CD8-positive, alpha-beta memory T cell (primary cell): ENCODE results near the gene SCART1. TPM values are rescaled to one million over a fixed set of nuclear protein-coding genes. Genes with fewer than 3 reads are reported as not detected.
"Not testable (repeated sequence)": the region's sequence is repeated elsewhere in the genome, so short reads cannot be mapped to it uniquely, and the experiment has no call there.

Experiments used
- CTCF ChIA-PET: fragments of 350-600 bp; sonication (Branson Sonifier 250); formaldehyde crosslinking; loops from one replicate; lab custom pipeline; 2021; ENCODE audit warnings: antibody characterized with exemption; lab: Charles Lee
- POLR2A ChIA-PET: fragments of 350-600 bp; sonication (Branson Sonifier 250); formaldehyde crosslinking; loops from one replicate; lab custom pipeline; 2021; ENCODE audit warnings: antibody characterized with exemption; lab: Charles Lee
- DNase-seq, 5 donors: peaks; one replicate each; pipeline versions ENCODE4 v3.0.0 to v3.0.0-alpha.2; 2020 to 2022; ENCODE audit warnings: mixed read lengths in 1 of 5
- H3K27ac ChIP-seq: one replicate; pipeline ENCODE4 v1.7.0; 2013; ENCODE audit warnings: low read depth, mild to moderate bottlenecking, low read length, moderate library complexity
- H3K27me3 ChIP-seq: 2 replicates; pipeline ENCODE4 v1.7.0; 2013; ENCODE audit warnings: low read length, mild to moderate bottlenecking; ENCODE audit not compliant: insufficient read depth, poor library complexity, severe bottlenecking
- H3K36me3 ChIP-seq: 2 replicates; pipeline ENCODE4 v1.7.0; 2013; ENCODE audit warnings: mild to moderate bottlenecking, low read length, moderate library complexity; ENCODE audit not compliant: insufficient read depth
- H3K4me1 ChIP-seq: 2 replicates; pipeline ENCODE4 v1.7.0; 2013; ENCODE audit warnings: mild to moderate bottlenecking, low read length, moderate library complexity; ENCODE audit not compliant: insufficient read depth
- H3K4me3 ChIP-seq: 2 replicates; pipeline ENCODE4 v1.7.0; 2013; ENCODE audit warnings: mild to moderate bottlenecking, low read length
- H3K9me3 ChIP-seq: 2 replicates; pipeline ENCODE4 v1.7.0; 2013; ENCODE audit warnings: mild to moderate bottlenecking, low read length
- H3K27ac Mint-ChIP-seq, 8 donors: one replicate each; pipeline ENCODE4 v1.8.0; 2020 to 2021; ENCODE audit warnings: mixed read lengths in 8 of 8, mild to moderate bottlenecking in 6 of 8, inconsistent platforms in 3 of 8, moderate library complexity in 3 of 8
- H3K27me3 Mint-ChIP-seq, 2 donors: one replicate each; pipeline ENCODE4 v1.8.0; 2020 to 2021; ENCODE audit warnings: mixed read lengths in 2 of 2, mild to moderate bottlenecking in 1 of 2, moderate library complexity in 1 of 2
- H3K36me3 Mint-ChIP-seq, 3 donors: one replicate each; pipeline ENCODE4 v1.8.0; 2020 to 2021; ENCODE audit warnings: mixed read lengths in 3 of 3, inconsistent platforms in 1 of 3, mild to moderate bottlenecking in 1 of 3
- H3K4me1 Mint-ChIP-seq, 3 donors: one replicate each; pipeline ENCODE4 v1.8.0; 2020 to 2021; ENCODE audit warnings: mixed read lengths in 3 of 3, inconsistent platforms in 1 of 3, mild to moderate bottlenecking in 1 of 3
- H3K4me3 Mint-ChIP-seq, 7 donors: one replicate each; pipeline ENCODE4 v1.8.0; 2020 to 2021; ENCODE audit warnings: mixed read lengths in 7 of 7, mild to moderate bottlenecking in 6 of 7, moderate library complexity in 4 of 7, inconsistent platforms in 2 of 7
- H3K9me3 Mint-ChIP-seq, 5 donors: one replicate each; pipeline ENCODE4 v1.8.0; 2020 to 2022; ENCODE audit warnings: mixed read lengths in 5 of 5, mild to moderate bottlenecking in 3 of 5, moderate library complexity in 2 of 5, inconsistent platforms in 1 of 5
- polyA plus RNA-seq: library from polyadenylated mRNA; unstranded; fragments of 300-500 nt; fragmentation: Illumina TruSeq; gene quantifications from one replicate; pipeline ENCODE4 v1.2.3, GENCODE V29; 2021
- total RNA-seq, 2 experiments: library from RNA; stranded (reverse); gene quantifications; one replicate each; pipeline ENCODE4 v1.2.3, GENCODE V29; 2021

The SCART1 gene
- total and polyA plus RNA-seq, 3 experiments from 2014 or later, result 1.4 to 3.2 (median 1.5) TPM

GRCh38 chr10:133466683-133467275, 13.0 kb downstream of the SCART1 start:
- H3K27ac Mint-ChIP-seq, result peak overlapping the region in 3 of 8 donors; percentile 65 to 67 (median 66)
- DNase-seq, result no peak
- no peak overlapping the region for H3K4me3 Mint-ChIP-seq
- H3K36me3 Mint-ChIP-seq, result peaks cover 7 to 21% (median 10%) of the 10 kb centered on the region in 3 donors
- H3K27ac ChIP-seq, result no peak overlapping the region
- POLR2A ChIA-PET, result no interaction called here
- no peaks in the 10 kb centered on the region for H3K27me3 Mint-ChIP-seq
- H3K4me3 ChIP-seq, result no peak overlapping the region
- peaks cover 0 to 6% (median 0%) of the 10 kb centered on the region in 5 donors for H3K9me3 Mint-ChIP-seq
- H3K4me1 Mint-ChIP-seq, result peaks cover 0 to 2% (median 0%) of the 10 kb centered on the region in 3 donors
- H3K27me3 ChIP-seq, result no peaks in the 10 kb centered on the region
- no peaks in the 10 kb centered on the region for H3K9me3 ChIP-seq
- CTCF ChIA-PET, result no interaction called here
- H3K4me1 ChIP-seq, result no peaks in the 10 kb centered on the region
- H3K36me3 ChIP-seq, result no peaks in the 10 kb centered on the region

GRCh38 chr10:133467286-133467911, 13.7 kb downstream of the SCART1 start:
- ChIA-PET CTCF (no interaction called here), POLR2A (no interaction called here)
- H3K4me1 ChIP-seq, result no peaks in the 10 kb centered on the region
- H3K27ac ChIP-seq, result no peak overlapping the region
- Mint-ChIP-seq H3K4me1 (peaks cover 0 to 2% (median 0%) of the 10 kb centered on the region in 3 donors), H3K4me3 (no peak overlapping the region), H3K9me3 (peaks cover 0 to 6% (median 0%) of the 10 kb centered on the region in 5 donors), H3K27me3 (no peaks in the 10 kb centered on the region), H3K27ac (peak overlapping the region in 3 of 8 donors; percentile 52 to 81 (median 66)), H3K36me3 (peaks cover 7 to 21% (median 10%) of the 10 kb centered on the region in 3 donors)
- no peak overlapping the region for H3K4me3 ChIP-seq
- no peaks in the 10 kb centered on the region for H3K36me3 ChIP-seq
- no peaks in the 10 kb centered on the region for H3K27me3 ChIP-seq
- no peak for DNase-seq
- no peaks in the 10 kb centered on the region for H3K9me3 ChIP-seq

DNA sequence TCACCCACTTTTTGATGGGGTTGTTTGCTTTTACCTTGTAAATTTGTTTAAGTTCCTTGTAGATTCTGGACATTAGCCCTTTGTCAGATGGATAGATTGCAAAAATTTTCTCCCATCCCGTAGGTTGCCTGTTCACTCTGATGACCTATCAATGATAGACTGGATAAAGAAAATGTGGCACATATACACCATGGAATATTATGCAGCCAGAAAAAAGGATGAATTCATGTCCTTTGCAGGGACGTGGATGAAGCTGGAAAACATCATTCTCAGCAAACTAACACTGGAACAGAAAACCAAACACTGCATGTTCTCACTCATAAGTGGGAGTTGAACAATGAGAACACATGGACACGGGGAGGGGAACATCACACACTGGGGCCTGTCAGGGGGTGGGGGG, 15.5 kb downstream of the SCART1 start:
- H3K36me3 ChIP-seq, CTCF ChIA-PET, H3K9me3 Mint-ChIP-seq, H3K4me3 ChIP-seq, H3K27me3 ChIP-seq, H3K27me3 Mint-ChIP-seq, H3K27ac ChIP-seq, POLR2A ChIA-PET, H3K4me1 ChIP-seq, DNase-seq, H3K4me3 Mint-ChIP-seq, H3K27ac Mint-ChIP-seq, H3K9me3 ChIP-seq: not testable (repeated sequence)
- H3K36me3 Mint-ChIP-seq, result peaks cover 6 to 30% (median 10%) of the 10 kb centered on the region in 3 donors
- H3K4me1 Mint-ChIP-seq, result peaks cover 7 to 11% (median 7%) of the 10 kb centered on the region in 3 donors

DNA sequence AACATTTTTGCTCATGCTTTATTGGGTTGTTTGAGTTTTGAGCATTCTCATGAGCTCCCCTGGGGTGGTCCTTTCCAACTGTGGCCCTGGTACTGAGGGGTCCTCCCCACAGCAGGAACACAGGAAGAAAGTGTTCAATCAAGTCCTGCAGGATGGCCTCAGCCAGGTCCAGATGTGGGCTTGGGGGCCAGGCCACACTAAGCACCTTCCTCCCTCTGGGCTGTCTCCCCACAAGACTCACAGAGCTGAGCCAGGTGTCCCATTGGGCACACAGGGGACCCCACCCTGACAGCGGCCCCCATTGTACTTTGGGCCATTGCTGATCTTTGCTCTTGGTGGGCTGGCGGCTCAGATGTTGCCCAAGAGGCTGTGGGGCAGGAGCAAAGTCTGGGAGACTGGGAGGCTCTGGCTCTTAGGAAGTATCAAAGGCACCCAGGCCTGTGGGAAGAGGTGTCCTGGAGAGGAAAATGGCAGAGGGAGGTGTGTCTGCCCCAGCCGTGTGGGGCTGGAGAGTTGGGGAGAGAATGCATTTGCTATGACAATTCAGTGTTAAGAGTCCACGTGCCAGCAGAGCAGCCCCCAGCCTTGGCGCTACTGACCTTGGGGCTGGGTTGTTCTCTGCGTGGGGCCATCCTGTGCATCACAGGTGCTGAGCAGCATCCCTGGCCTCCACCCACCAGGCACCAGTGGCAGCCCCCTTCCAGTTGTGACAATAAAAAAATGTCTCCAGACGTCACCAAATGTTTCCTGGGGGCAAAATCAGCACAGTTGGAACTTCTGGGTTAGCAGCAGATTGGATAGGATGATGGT, 17.8 kb downstream of the SCART1 start:
- Mint-ChIP-seq H3K36me3 (peaks cover 6 to 30% (median 10%) of the 10 kb centered on the region in 3 donors), H3K27me3 (no peaks in the 10 kb centered on the region), H3K4me1 (peaks cover 29 to 30% (median 30%) of the 10 kb centered on the region in 3 donors), H3K9me3 (peaks cover 0 to 6% (median 0%) of the 10 kb centered on the region in 5 donors), H3K4me3 (no peak overlapping the region), H3K27ac (peak overlapping the region in 2 of 8 donors; percentile 83 to 91)
- ChIA-PET POLR2A (no interaction called here), CTCF (no interaction called here)
- Histone ChIP-seq H3K4me1 (peaks cover 17% of the 10 kb centered on the region), H3K27ac (no peak overlapping the region), H3K27me3 (no peaks in the 10 kb centered on the region), H3K4me3 (no peak overlapping the region), H3K9me3 (no peaks in the 10 kb centered on the region), H3K36me3 (no peaks in the 10 kb centered on the region)
- DNase-seq, result no peak

GRCh38 chr10:133473270-133473669, 19.5 kb downstream of the SCART1 start:
- peaks cover 0 to 6% (median 0%) of the 10 kb centered on the region in 5 donors for H3K9me3 Mint-ChIP-seq
- no peaks in the 10 kb centered on the region for H3K36me3 ChIP-seq
- ChIA-PET POLR2A (no interaction called here), CTCF (interaction anchor here (1.2 kb wide), 1 partner anchor 47 kb away, joined by 3 read pairs; no protein-coding TSS in a partner anchor)
- H3K4me1 Mint-ChIP-seq, result peaks cover 32 to 33% (median 32%) of the 10 kb centered on the region in 3 donors
- DNase-seq, result no peak
- H3K4me1 ChIP-seq, result peaks cover 17% of the 10 kb centered on the region
- no peaks in the 10 kb centered on the region for H3K27me3 Mint-ChIP-seq
- no peak overlapping the region for H3K4me3 ChIP-seq
- H3K36me3 Mint-ChIP-seq, result peaks cover under 1 to 23% (median 1%) of the 10 kb centered on the region in 3 donors
- H3K27ac ChIP-seq, result no peak overlapping the region
- H3K4me3 Mint-ChIP-seq, result peak overlapping the region in 1 of 7 donors; percentile 12
- no peaks in the 10 kb centered on the region for H3K9me3 ChIP-seq
- peak overlapping the region in 7 of 8 donors; percentile 55 to 99 (median 69) for H3K27ac Mint-ChIP-seq
- no peaks in the 10 kb centered on the region for H3K27me3 ChIP-seq

DNA sequence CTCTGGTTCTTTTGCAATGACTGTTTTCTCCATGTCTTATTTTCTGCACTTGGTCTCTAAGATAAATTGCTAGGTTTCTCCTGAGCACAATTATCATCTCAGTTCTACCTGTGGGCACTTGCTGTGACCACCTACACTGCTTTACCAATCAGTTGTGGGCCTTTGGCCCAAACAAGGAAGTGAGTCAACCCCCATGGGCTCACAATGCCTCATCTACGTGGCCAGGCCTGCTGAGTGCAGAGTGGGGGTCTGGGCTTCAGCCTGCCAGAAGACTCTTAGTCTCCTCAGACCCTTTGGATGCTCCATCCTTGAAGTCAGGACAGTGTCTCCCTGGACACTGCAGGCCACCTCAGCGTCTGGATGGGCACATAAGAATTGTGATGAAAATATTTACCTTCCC, 20.3 kb downstream of the SCART1 start:
- H3K4me1 Mint-ChIP-seq, result peaks cover 32 to 33% (median 32%) of the 10 kb centered on the region in 3 donors
- CTCF ChIA-PET, result interaction anchor here (1.2 kb wide), 1 partner anchor 46 kb away, joined by 3 read pairs; no protein-coding TSS in a partner anchor
- H3K27ac Mint-ChIP-seq, result peak overlapping the region in 7 of 8 donors; percentile 45 to 99 (median 81)
- Histone ChIP-seq H3K9me3 (no peaks in the 10 kb centered on the region), H3K36me3 (no peaks in the 10 kb centered on the region), H3K27ac (no peak overlapping the region), H3K4me3 (no peak overlapping the region), H3K4me1 (peaks cover 17% of the 10 kb centered on the region), H3K27me3 (no peaks in the 10 kb centered on the region)
- H3K4me3 Mint-ChIP-seq, result peak overlapping the region in 3 of 7 donors; percentile 23 to 66 (median 44)
- H3K36me3 Mint-ChIP-seq, result peaks cover 0 to 18% (median 0%) of the 10 kb centered on the region in 3 donors
- peaks cover 0 to 5% (median 0%) of the 10 kb centered on the region in 5 donors for H3K9me3 Mint-ChIP-seq
- no peaks in the 10 kb centered on the region for H3K27me3 Mint-ChIP-seq
- no peak for DNase-seq
- POLR2A ChIA-PET, result no interaction called here

GRCh38 chr10:133474665-133475424, 21.1 kb downstream of the SCART1 start:
- Mint-ChIP-seq H3K4me1 (peaks cover 32 to 33% (median 32%) of the 10 kb centered on the region in 3 donors), H3K36me3 (peaks cover 0 to 14% (median 0%) of the 10 kb centered on the region in 3 donors), H3K9me3 (peaks cover 0 to 2% (median 0%) of the 10 kb centered on the region in 5 donors), H3K27ac (peak overlapping the region; percentile 45 to 99 (median 85)), H3K4me3 (peak overlapping the region; percentile 3 to 88 (median 66)), H3K27me3 (no peaks in the 10 kb centered on the region)
- H3K36me3 ChIP-seq, result no peaks in the 10 kb centered on the region
- ChIA-PET CTCF (no interaction called here), POLR2A (no interaction called here)
- no peaks in the 10 kb centered on the region for H3K27me3 ChIP-seq
- H3K4me1 ChIP-seq, result peaks cover 17% of the 10 kb centered on the region
- H3K4me3 ChIP-seq, result no peak overlapping the region
- H3K9me3 ChIP-seq, result no peaks in the 10 kb centered on the region
- DNase-seq, result no peak
- no peak overlapping the region for H3K27ac ChIP-seq
